GM10847 (cell line): ENCODE data around the gene CHST8.

Source experiments
- POLR2A ChIP-seq: IDR thresholded peaks from 2 replicates; pipeline ENCODE4 v1.6.1; 2011; ENCODE audit not compliant: insufficient read length; ENCODE audit errors: extremely low read depth

CHST8 gene, protein sequence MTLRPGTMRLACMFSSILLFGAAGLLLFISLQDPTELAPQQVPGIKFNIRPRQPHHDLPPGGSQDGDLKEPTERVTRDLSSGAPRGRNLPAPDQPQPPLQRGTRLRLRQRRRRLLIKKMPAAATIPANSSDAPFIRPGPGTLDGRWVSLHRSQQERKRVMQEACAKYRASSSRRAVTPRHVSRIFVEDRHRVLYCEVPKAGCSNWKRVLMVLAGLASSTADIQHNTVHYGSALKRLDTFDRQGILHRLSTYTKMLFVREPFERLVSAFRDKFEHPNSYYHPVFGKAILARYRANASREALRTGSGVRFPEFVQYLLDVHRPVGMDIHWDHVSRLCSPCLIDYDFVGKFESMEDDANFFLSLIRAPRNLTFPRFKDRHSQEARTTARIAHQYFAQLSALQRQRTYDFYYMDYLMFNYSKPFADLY

DNA sequence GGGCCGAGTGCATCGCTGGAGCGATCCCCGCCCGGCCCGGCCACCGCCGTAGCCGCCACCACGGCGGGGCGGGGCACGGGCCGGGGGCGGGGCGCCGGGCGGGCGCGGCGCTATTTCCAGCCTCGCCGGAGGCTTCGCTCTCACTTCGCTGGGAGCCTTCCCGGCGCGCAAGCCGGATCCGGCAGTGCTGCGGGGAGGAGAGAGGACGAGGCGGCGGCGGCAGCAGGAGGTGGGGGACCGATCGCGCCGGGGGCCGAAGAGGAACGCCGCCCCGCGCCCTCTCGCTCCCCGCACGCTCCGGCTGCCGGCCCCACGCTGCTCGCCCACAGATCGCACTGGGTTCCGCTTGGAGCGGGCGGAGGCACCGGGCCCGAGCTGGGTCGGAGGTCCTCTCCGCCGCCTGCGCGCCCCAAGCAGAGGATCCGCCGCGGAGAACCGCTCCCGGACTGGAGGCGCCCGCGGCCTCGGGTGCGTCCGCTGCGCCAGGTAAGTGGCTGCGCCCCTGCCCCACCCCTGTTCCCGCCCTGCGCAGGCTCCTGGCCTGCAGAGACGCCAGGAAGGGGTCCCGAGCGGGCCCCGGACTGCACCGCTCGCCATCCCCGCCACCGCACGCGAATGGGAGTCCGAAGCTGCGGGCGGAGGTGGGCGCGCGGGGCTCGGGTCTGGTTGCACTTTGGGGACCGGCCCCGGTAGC lies at the start of gene CHST8:
Gene CHST8 (plus strand): TSS at position 143 of the 694 bp plus-strand sequence. CDS start 67,309 bp downstream, outside the sequence.
- no peak for TF ChIP-seq POLR2A

DNA sequence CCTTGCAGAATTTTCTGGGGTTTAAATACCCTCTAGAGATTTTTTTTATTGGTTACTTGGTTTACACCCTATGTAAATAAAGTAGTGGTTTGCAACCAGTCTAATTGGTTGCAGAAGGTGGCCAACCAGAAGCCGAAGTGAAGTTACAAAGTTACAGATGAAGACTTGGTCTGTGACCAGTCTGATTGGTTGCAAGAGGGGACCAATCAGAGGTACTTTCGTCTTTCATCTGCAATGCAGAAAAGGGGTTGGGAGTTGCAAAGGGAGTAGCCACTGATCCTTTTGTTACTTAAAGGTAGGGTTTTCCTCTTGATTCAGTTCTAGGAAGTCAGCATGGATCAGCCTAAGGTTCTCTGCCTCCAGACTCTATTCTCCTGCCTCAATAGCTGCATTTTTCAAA lies 48.8 kb upstream of the CHST8 start:
- TF ChIP-seq POLR2A = no peak

DNA sequence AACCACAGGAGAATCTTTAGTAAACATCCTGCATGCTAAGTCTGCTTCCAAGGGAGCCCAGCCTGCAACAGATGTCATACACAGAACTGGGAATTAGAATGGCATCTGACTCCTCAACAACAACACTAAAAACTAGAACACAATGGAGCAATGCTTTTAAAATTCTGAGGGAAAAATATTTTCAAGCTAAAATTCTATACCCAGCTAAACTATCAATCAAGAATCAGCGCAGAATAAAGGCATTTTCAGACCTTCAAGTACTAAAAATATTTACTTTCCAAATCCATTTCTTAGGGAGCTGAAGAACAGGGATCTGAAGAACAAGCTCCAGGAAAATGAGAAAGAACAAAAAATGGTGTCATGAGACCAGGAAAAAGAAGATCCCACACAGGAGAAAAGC lies 46.9 kb upstream of the CHST8 start:
- TF ChIP-seq POLR2A = no peak

DNA sequence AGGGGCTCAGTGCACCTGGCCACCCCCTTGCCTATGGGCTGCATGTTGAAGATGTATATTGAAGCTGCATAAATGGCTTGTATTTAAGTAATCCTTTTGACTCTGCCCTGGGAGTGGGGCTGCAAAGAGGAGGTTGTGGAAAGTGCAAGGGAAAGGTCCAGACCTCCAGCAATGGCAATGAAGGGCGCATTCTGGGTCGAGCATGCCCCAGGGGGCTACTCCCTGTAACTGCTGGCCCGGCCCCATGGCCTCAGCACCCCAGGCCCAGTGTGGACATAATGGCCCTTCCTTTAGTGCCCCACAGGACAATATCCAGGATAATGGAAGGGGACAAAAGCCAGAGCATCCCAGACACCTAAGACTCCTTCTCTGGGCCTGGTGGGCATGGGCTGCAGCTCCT lies 43.1 kb upstream of the CHST8 start:
- TF ChIP-seq POLR2A = no peak

DNA sequence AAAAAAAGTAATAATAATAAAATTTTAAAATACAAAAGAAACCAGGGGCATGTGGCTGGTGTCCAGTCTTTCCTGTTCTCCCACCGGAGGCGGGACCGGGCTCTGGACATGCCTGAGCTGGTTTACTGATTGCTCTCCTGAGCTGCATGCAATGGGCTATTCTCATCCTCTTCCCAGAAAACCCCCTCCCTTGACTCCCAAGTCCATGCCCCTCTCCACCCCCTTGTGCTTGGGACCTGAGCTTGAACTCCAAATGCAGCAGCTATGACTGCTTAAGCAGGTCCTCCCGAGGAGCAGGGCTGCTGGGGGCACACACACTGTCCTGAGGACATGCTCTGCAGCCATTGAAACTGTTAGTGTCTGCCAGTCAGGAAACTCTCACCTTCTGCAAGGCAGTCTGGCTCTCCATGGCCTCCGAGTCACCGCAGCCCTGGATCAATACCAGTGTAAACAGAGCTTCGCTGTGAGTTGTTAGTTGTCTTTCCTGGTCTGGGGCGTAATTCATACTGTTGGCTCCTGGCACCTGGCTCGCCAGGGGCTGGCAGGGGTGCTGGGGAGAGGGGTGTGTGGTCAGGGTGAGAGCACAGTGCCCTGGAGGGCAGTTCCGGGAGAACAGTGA lies 41.6 kb upstream of the CHST8 start:
- no peak for TF ChIP-seq POLR2A

DNA sequence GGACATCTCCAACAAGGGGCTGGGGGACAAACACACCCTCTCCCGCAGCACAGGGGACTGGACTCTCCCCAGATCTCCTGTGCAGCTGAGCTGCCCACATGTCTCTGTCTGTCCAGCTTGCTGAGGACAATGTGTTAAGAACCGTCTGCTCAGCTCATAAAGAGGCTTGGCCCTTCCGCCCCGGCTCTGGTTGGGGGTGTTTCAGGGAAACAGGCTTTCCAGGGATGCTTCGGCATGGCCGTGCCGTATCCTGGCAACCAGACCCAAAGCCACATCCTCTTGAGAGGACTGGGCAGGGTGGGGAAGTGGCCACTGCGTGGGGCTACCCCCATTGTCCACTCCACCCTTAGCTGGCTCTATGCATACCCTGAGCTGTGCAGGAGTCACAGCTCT lies 41.1 kb upstream of the CHST8 start:
- TF ChIP-seq POLR2A = no peak

DNA sequence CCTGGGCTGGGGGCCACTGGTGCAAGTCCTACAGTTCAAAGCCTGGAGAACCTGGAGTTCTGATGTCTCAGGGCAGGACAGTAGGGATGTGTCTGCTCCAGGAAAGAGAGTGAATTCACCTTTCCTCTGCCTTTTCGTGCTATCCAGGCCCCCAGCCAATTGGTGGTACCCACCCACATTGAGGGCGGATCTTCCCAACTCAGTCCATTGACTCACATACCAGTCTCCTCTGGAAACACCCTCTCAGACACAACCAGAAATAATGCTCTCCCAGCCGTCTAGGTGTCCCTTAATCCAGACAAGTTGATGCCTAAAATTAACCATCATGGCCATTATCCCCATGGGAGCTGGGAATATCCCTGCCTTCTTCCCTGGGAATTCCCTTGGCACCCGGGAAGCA lies 38.8 kb upstream of the CHST8 start:
- TF ChIP-seq POLR2A = no peak

DNA sequence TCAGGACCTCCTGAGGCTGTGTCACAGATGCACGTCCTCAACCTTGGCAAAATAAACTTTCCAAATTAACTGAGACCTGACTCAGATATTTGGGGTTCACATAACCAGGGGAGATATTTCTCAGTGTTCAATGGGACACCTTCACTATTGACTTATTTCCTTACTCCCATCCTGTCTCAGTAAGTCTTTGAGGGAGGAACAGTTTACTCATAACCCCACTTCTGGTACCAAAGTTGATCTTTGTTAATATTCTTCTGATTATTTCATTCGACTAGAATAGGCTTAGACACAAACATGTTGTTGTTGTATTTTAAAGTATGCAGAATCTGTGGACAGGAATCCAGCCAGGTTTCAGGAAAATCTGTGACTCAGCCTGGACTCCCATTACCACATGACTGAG lies 34.6 kb upstream of the CHST8 start:
- no peak for TF ChIP-seq POLR2A

DNA sequence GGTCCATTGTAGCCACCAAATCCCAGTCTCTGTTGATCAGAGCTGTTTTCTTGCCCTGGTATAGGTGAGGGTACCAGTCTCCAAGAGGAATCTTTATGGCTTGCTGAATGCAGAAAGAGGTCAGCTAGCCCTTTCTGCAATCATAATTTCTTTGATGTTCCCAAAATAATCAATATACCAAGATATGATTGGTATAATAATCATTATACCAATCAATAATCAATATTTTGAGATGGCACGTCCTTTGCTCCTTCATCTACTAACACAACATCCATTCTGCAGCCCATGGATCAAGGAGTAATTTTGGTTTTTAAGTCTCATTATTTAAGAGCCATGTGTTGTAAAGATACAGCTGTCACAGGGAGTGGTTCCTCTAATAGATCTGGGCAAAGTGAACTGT lies 31.5 kb upstream of the CHST8 start:
- TF ChIP-seq POLR2A = no peak

DNA sequence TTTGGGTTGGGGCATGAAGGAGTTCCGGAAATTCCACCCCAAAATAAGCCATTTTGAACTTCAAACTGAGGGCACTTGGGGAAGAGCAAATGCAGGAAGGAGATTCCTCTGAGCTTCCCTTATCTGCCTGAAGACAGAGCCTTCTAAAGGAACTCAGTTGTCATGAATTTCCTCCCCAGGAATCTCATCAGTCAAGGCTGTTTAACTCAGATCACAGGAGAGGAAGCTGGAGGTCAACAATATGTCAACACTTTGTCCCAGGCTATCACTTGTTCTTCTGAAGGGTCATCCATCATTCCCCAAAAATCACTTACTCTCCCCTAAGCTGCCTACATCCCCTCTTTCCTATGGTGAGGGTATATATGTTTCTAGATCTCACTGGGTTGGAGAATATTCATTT lies 26.0 kb upstream of the CHST8 start:
- no peak for TF ChIP-seq POLR2A

DNA sequence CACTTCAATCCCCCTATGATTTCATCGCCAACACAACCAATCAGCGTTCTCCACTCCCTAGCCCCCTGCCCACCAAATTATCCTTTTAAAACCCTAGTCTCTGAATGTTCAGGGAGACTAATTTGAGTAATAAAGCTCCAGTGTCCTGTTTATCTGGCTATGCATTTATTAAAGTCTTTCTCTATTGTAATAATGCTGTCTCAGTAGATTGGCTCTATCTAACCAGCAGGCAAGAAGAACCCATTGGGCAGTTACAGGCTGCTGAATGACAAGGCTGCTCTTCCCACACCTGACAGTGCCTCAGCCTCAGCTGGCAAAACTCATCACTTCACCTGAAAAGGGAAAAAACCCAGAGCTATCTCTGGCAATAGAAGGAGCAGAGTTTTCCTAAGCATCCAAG lies 20.2 kb upstream of the CHST8 start:
- no peak for TF ChIP-seq POLR2A

DNA sequence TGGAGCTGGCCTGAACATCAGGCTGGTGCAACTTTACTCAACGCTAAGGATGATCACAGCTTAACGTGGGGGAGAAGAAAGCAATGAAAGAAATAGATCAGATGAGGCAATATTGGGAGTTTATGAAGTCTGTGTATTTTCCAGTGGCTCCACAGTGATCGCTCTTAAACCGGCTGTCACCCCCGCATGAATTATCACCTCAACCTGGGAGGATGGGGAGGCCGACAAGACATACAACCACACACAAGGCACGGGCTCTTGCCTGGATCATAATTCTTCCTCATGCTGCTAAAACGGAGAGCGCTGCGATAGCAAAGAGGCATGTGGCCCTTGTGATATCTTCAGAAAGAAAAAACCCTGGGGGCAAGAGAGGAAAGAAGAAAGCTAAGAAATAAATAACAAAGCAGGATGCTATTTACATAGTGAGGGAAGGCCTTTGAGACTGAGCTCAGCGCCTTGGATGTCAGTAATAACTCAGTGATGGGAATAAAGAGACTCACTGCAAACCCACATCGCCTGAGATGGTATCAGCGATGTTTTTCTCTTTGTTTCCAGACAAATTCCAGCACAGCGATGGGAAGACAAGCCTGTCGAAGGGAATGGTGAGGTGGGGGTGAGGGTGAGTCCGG lies 19.1 kb upstream of the CHST8 start:
- TF ChIP-seq POLR2A = no peak

DNA sequence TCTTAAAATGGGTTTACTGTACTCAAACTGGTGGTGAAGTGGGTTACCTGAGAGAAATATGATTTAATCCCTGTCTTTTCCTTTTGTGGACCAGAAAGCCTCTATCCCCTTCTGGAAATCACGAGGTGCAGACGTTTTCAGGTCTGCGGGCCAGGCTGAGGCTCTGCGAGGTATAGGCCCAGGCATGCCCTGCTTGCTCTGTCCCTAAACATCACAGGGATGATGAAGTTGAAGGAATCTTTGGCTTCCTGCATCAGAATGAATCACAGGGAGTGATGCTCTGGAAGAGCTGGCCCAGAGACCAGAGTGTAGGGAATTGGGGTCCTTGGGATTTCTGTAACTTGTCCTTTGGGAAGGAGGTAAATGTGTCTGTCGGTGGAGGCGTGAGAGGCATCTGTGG lies 18.4 kb upstream of the CHST8 start:
- no peak for TF ChIP-seq POLR2A

DNA sequence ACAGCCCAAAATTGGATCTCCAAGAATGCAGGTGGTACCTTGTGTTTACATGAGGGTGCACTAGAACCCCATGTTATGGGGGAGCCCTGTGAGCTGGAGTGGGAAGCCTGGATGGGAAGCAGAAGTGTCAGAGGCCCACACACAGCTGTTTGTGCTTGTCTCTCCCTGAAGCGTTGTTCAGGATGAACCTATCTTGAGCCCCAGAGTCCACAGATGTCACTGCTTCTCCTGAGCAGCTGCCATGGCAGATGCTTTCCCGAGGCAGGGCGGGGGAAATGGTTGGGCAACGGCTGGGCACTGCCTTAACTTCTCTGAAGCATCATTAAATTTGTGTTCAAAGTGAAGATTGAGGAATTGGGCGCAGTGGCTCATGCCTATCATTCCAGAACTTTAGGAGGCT lies 17.1 kb upstream of the CHST8 start:
- no peak for TF ChIP-seq POLR2A

DNA sequence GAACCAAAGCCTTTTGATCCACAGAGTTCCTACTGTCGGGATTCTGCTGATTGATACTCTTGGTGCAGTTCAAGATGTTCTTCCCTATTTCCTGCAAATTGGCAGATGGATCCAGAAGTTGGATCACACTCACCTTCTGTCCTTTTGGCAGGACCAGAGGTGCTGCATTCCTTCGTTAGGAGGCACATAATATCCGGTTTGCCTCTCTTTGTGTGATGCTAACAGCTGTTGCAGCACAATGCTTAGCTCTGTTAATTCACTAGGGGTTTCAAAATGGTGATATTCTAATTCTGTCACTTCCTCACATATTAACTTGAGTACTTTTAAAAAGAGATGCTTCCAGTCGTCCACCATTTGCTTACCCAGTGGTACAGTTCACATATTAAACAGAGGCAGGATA lies 15.2 kb upstream of the CHST8 start:
- no peak for TF ChIP-seq POLR2A

DNA sequence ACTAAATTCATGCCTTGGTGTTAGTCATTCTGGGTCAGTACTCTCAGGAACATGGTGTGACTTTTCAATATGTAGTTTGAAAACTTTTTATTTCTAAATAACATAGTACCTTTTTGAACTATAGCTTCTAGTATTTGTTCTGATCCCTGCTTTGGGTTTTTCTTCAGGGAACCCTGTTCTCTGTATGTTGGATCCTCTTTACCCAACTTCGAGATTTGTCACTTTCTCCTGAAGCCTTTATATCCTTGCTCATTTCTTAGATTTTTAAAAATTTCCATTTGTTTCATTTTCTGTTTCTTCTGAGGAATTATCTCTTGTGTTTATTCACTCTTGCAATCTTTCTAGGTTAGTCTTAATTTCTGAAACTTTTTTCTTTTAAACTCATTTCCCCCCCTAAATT lies 12.4 kb upstream of the CHST8 start:
- no peak for TF ChIP-seq POLR2A
